SH-SY5Y (cell line): ENCODE data around the gene GDF10.

Experiments used
- GATA2 ChIP-seq: IDR thresholded peaks from 2 replicates; pipeline ENCODE4 v1.6.1; 2011; ENCODE audit warnings: mild to moderate bottlenecking, low read depth, low read length
- GATA3 ChIP-seq: IDR thresholded peaks from 2 replicates; pipeline ENCODE4 v1.6.1; 2011; ENCODE audit warnings: low read depth, mild to moderate bottlenecking, low read length, moderate library complexity

Gene GDF10

GRCh38 chr10:47360419-47361040 is 60.5 kb downstream of the GDF10 start:
- TF ChIP-seq GATA3 (no peak), GATA2 (no peak)

GRCh38 chr10:47361293-47361692 is 61.3 kb downstream of the GDF10 start:
- no peak for TF ChIP-seq GATA2
- TF ChIP-seq GATA3: no peak

DNA sequence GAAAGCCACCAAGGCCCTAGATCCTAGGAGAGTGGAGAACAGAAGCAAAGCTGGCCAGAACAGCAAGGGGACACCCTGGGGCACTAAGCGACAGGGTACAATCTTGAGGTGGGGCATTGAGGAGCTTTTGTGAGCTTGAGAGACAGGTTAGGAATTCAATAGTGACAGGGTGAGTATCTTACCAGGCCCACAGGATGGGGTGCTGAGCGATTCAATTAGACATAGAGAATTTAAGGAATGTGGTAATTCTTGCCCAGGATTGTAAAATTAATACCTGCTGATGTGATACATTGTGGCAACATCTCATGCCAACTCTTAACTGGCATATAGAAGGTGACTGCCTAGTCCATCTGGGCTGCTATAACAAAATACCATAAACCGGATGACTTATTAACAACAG is 62.2 kb downstream of the GDF10 start:
- TF ChIP-seq GATA2 (no peak), GATA3 (no peak)
